Endothelial cell of umbilical vein (primary cell): ENCODE measurements around the gene FEZF2. TPM values are rescaled to one million over a fixed set of nuclear protein-coding genes. Genes with fewer than 3 reads are reported as not detected.

ENCODE experiments used
- BruUV-seq: library from RNA; stranded (reverse); fragments of 400-500 nt; replicated peaks from 2 replicates; lab custom pipeline; 2021; lab: Mats Ljungman, UMichigan
- CTCF ChIA-PET: fragments of 300-600, 350-600 bp; sonication (Branson Sonifier 250); formaldehyde crosslinking; loops from one replicate; lab custom pipeline; 2021; ENCODE audit warnings: antibody characterized with exemption, inconsistent platforms; lab: Charles Lee
- POLR2A ChIA-PET: fragments of 300-600, 350-600 bp; sonication (Branson Sonifier 250); formaldehyde crosslinking; loops from one replicate; lab custom pipeline; 2021; ENCODE audit warnings: antibody characterized with exemption, inconsistent platforms; lab: Charles Lee
- DNase-seq: peaks from one replicate; pipeline ENCODE4 v3.0.0-alpha.2; 2011; ENCODE audit warnings: low read depth, low spot score
- FAIRE-seq: peaks from 2 replicates; lab custom pipeline; 2011; peaks lifted over from hg19 to GRCh38; lab: Jason Lieb, UNC
- H2AFZ ChIP-seq: 2 replicates; pipeline ENCODE4 v1.6.0; 2012; ENCODE audit warnings: low read depth, low read length, control low read depth, inconsistent platforms
- H3K27ac ChIP-seq: 2 replicates; pipeline ENCODE4 v1.5.1; 2011; ENCODE audit warnings: low read depth, mild to moderate bottlenecking, control low read depth, low read length, moderate library complexity; ENCODE audit not compliant: insufficient read depth
- H3K27me3 ChIP-seq, 2 experiments: 2 replicates each; pipeline versions ENCODE4 v1.6.0 to v1.6.1; 2011; ENCODE audit warnings: low read length in 2 of 2, mixed read lengths in 1 of 2; ENCODE audit not compliant: control insufficient read depth in 2 of 2, insufficient read depth in 2 of 2
- H3K36me3 ChIP-seq, 2 experiments: 2 replicates in 1 of 2; 3 replicates in 1 of 2; pipeline ENCODE4 v1.5.1; 2011; ENCODE audit warnings: low read length in 2 of 2, mild to moderate bottlenecking in 1 of 2, moderate library complexity in 1 of 2; ENCODE audit not compliant: control insufficient read depth in 2 of 2, insufficient read depth in 2 of 2; ENCODE audit errors: extremely low read depth in 1 of 2
- H3K4me1 ChIP-seq: 3 replicates; pipeline ENCODE4 v1.5.1; 2011; ENCODE audit warnings: mild to moderate bottlenecking, low read length; ENCODE audit not compliant: control insufficient read depth, insufficient read depth; ENCODE audit errors: extremely low read depth
- H3K4me2 ChIP-seq: 2 replicates; pipeline ENCODE4 v1.6.1; 2011; ENCODE audit warnings: low read length, control low read depth, mixed read lengths; ENCODE audit not compliant: insufficient read depth
- H3K4me3 ChIP-seq, 3 experiments: fragments of 200-600 bp in 1 of 3; sonication (generic), shearing (Covaris generic) in 1 of 3; replicated peaks in 1 of 3; 2 replicates each; pipeline ENCODE4 v1.5.1; 2011 to 2016; ENCODE audit warnings: control low read depth in 3 of 3, low read length in 3 of 3, mild to moderate bottlenecking in 2 of 3, inconsistent platforms in 1 of 3, low read depth in 1 of 3, moderate library complexity in 1 of 3; ENCODE audit not compliant: insufficient read depth in 1 of 3
- H3K79me2 ChIP-seq: 2 replicates; pipeline ENCODE4 v1.6.0; 2012; ENCODE audit warnings: low read length, inconsistent platforms; ENCODE audit not compliant: control insufficient read depth, insufficient read depth
- H3K9ac ChIP-seq: replicated peaks from 2 replicates; pipeline ENCODE3; 2011; ENCODE audit warnings: low read length, control low read depth; ENCODE audit not compliant: insufficient read depth; ENCODE audit errors: extremely low read depth
- H3K9me1 ChIP-seq: replicated peaks from 3 replicates; pipeline ENCODE4 v1.6.0; 2011; ENCODE audit warnings: mild to moderate bottlenecking, low read length; ENCODE audit not compliant: control insufficient read depth, insufficient read depth; ENCODE audit errors: extremely low read depth
- H3K9me3 ChIP-seq: replicated peaks from 2 replicates; pipeline ENCODE4 v1.5.1; 2012; ENCODE audit warnings: low read length, inconsistent platforms; ENCODE audit not compliant: control insufficient read depth, insufficient read depth
- H4K20me1 ChIP-seq: replicated peaks from 2 replicates; pipeline ENCODE3; 2011; ENCODE audit warnings: mild to moderate bottlenecking, low read length; ENCODE audit not compliant: control insufficient read depth, insufficient read depth; ENCODE audit errors: extremely low read depth
- EZH2 ChIP-seq: IDR thresholded peaks from 2 replicates; pipeline ENCODE4 v1.6.1; 2012; ENCODE audit warnings: borderline replicate concordance, low read depth, mild to moderate bottlenecking, moderate library complexity, low read length, inconsistent platforms; ENCODE audit not compliant: severe bottlenecking
- FOS ChIP-seq: IDR thresholded peaks from 2 replicates; pipeline ENCODE4 v1.6.1; 2011; ENCODE audit warnings: mild to moderate bottlenecking, low read length, moderate library complexity, borderline replicate concordance; ENCODE audit not compliant: insufficient read depth
- GATA2 ChIP-seq: IDR thresholded peaks from 2 replicates; pipeline ENCODE4 v1.7.0; 2011; ENCODE audit warnings: low read depth, mild to moderate bottlenecking, moderate library complexity, mixed read lengths, low read length; ENCODE audit not compliant: insufficient read length, insufficient read depth
- JUN ChIP-seq: IDR thresholded peaks from 2 replicates; pipeline ENCODE4 v1.6.1; 2011; ENCODE audit warnings: borderline replicate concordance, low read depth; ENCODE audit not compliant: insufficient read length, insufficient read depth
- MYC ChIP-seq: IDR thresholded peaks from one replicate; pipeline ENCODE4 v1.6.1; 2011; ENCODE audit warnings: mild to moderate bottlenecking, low read depth, low read length
- POLR2A ChIP-seq: IDR thresholded peaks from 2 replicates; pipeline ENCODE4 v1.6.1; 2012; ENCODE audit warnings: low read depth, mild to moderate bottlenecking, control low read depth, low read length
- POLR2AphosphoS5 ChIP-seq: IDR thresholded peaks from 2 replicates; pipeline ENCODE4 v1.6.1; 2012; ENCODE audit warnings: low read depth, mild to moderate bottlenecking, control low read depth, low read length, moderate library complexity; ENCODE audit not compliant: insufficient read depth
- dilution Hi-C: fragments of 300-500 bp; cut with MboI; formaldehyde crosslinking; loops from one replicate; pipeline ENCODE4 v1.15.0; 2019; ENCODE audit warnings: low sequenced_read_pairs; ENCODE audit not compliant: extremely low pct_ligation_motif_present
- intact Hi-C: fragments of 100-400 bp; cut with micrococcal nuclease; formaldehyde crosslinking; loops from one replicate; pipeline ENCODE4 v1.10.0; 2022
- polyA plus RNA-seq, 4 experiments: library from polyadenylated mRNA; depleted of rRNA in 3 of 4; stranded (reverse) in 3 of 4; unstranded in 1 of 4; fragments of >200 nt; gene quantifications; 2 replicates each; pipeline versions ENCODE4 v1.2.1 to v1.2.3, GENCODE V29; 2011 to 2012; ENCODE audit warnings: missing spikeins in 1 of 4
- total RNA-seq: library from RNA; stranded (reverse); gene quantifications from 2 replicates; pipeline ENCODE4 v1.2.3, GENCODE V29; 2021
- TF ChIP-seq, protein P1 (sequence below), 2 donors: IDR thresholded peaks; 1 replicate in 1 of 2; 2 replicates in 1 of 2; pipeline ENCODE4 v1.5.1; 2011; ENCODE audit warnings: low read length in 2 of 2, mild to moderate bottlenecking in 2 of 2, moderate library complexity in 2 of 2, control low read depth in 1 of 2, inconsistent platforms in 1 of 2, low read depth in 1 of 2; ENCODE audit not compliant: insufficient read depth in 1 of 2; ENCODE audit errors: extremely low read depth in 1 of 2
- TF ChIP-seq, protein P2 (sequence below): IDR thresholded peaks from 2 replicates; pipeline ENCODE4 v1.6.1; 2011; ENCODE audit not compliant: insufficient read depth, insufficient read length

FEZF2 gene
- total and polyA plus RNA-seq, 2 donors (not counting 3 experiments of a cell fraction or from before 2014, with no cell fraction given): not detected

DNA sequence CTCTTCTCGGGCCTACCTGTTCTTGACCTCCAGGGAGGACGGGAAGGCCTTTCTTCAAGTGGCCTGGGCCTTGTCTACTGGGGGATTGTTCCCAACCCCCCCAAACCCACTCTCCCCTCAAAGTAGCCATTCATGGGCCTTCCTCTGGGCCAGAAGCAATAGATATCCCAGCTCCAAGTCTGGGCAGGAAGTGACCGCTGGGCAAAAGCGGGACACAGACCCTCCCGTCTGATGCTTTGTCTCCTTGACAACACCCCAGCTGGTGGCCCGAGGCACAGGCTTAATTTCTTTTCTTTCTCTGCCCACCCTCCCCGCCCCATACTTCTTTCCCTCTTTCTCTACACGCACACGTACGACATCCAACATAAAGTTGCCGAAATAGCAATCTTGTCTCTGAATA, 41.4 kb upstream of the FEZF2 start:
- BruUV-seq: no TSS peak
- DNase-seq (no peak), FAIRE-seq (no peak)
- Histone ChIP-seq H3K4me2 (no peak overlapping the region), H3K9me3 (no peaks in the 10 kb centered on the region), H3K4me3 (no peak overlapping the region), H3K36me3 (no peaks in the 10 kb centered on the region), H3K27ac (no peak overlapping the region), H3K79me2 (no peaks in the 10 kb centered on the region), H3K27me3 (peaks cover 0 to 3% of the 10 kb centered on the region in 2 experiments), H3K9me1 (no peaks in the 10 kb centered on the region), H3K9ac (no peak overlapping the region), H3K4me1 (no peaks in the 10 kb centered on the region), H2AFZ (no peak overlapping the region), H4K20me1 (no peaks in the 10 kb centered on the region)
- CTCF ChIA-PET: no interaction called here
- no peak for TF ChIP-seq EZH2
- TF ChIP-seq, protein P1, sequence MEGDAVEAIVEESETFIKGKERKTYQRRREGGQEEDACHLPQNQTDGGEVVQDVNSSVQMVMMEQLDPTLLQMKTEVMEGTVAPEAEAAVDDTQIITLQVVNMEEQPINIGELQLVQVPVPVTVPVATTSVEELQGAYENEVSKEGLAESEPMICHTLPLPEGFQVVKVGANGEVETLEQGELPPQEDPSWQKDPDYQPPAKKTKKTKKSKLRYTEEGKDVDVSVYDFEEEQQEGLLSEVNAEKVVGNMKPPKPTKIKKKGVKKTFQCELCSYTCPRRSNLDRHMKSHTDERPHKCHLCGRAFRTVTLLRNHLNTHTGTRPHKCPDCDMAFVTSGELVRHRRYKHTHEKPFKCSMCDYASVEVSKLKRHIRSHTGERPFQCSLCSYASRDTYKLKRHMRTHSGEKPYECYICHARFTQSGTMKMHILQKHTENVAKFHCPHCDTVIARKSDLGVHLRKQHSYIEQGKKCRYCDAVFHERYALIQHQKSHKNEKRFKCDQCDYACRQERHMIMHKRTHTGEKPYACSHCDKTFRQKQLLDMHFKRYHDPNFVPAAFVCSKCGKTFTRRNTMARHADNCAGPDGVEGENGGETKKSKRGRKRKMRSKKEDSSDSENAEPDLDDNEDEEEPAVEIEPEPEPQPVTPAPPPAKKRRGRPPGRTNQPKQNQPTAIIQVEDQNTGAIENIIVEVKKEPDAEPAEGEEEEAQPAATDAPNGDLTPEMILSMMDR (IDR thresholded peaks at IDR 0.05; ENCODE audit: extremely low read depth in 1 of 2, insufficient read depth in 1 of 2, low read depth in 1 of 2, low read length in 2 of 2): no peak
- no peak for TF ChIP-seq JUN
- no peak for TF ChIP-seq MYC
- TF ChIP-seq POLR2AphosphoS5: no peak
- TF ChIP-seq GATA2: no peak
- no peak for TF ChIP-seq FOS
- TF ChIP-seq, protein P2, sequence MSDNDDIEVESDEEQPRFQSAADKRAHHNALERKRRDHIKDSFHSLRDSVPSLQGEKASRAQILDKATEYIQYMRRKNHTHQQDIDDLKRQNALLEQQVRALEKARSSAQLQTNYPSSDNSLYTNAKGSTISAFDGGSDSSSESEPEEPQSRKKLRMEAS: no peak
- TF ChIP-seq POLR2A: no peak
- dilution Hi-C loops (no loop called here), intact Hi-C loops (no loop called here)
- POLR2A ChIA-PET: no interaction called here
